SIG-M5 (cell line): ENCODE measurements around the gene TEX14.
"Not testable (repeated sequence)": the region's sequence is repeated elsewhere in the genome, so short reads cannot be mapped to it uniquely, and the experiment has no call there.

ENCODE experiments used
- DNase-seq: peaks from one replicate; lab custom pipeline; 2025; lab: John Stamatoyannopoulos, UW

TEX14 gene

DNA sequence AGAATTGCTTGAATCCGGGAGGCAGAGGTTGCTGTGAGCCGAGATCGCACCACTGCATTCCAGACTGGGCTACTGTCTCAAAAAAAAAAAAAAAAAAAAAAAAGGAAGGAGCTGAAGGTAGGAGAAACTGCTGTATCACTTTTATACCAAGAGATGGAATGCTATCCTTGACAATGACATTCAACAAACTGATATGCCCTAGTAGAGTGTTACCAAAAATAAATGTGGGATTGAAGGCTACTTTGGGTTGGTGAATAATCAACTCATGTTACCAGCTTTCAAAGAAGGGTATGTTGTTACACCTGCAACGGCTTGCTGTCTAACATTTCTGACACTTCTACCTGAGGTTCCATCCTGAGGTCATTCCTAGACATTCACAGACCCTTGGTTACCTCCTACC lies 84.9 kb downstream of the TEX14 start:
- DNase-seq: no peak

DNA sequence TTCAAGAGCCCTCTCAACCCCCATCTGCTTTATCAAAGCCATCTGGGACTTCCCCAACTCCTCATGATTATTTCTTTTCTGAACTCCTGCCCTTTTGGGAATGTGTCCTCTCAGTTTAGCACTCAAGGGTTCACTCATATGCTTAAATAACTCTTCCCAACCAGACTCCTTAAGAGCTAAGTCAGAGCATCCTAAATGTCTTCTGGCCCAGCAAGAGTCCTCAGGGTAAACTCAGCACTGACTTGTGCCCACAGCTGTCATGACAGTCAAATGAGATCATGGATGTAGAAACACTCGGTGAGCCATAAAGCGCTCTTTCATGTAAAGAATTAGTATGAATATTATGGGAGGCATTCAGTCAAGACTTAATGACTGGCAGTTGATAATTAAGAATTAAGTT lies 85.9 kb downstream of the TEX14 start:
- DNase-seq: no peak

DNA sequence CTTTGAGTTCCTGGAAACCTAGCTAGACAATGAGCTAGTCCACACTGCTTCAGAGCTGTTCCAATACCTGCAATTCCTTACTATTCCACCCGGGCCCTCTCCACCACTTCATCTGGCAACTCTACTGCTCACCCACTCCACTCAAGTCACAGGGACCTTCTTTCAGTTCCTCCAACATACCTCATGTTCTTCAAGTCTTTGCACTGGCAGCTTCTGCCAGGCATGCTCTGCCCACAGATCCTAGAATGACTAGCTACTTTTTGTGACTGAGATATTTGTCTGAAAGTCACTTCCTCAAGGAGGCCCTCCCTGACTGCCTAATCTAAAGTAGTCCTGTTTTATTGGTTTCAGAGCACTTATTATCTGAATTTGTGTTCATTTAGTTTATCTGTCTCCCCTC lies 86.4 kb downstream of the TEX14 start:
- no peak for DNase-seq

DNA sequence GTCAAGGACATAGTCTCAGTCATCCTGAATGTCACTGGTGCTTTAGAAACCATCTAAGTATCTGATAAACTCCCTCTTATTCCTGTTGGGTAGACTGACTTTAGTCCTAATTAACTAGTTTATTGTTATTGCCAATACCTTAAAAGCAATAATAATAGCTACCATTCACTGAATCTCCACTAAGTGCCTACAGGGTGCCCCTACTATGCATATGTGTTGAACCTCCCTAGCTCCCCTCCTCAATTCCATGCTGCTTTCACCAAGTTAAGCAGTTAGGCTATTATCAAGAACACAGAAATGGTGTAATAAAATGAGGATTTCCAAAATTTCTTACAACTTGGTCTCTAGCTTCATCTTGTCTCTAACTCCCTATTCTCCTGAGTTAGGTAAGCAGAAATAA lies 89.9 kb downstream of the TEX14 start:
- no peak for DNase-seq

DNA sequence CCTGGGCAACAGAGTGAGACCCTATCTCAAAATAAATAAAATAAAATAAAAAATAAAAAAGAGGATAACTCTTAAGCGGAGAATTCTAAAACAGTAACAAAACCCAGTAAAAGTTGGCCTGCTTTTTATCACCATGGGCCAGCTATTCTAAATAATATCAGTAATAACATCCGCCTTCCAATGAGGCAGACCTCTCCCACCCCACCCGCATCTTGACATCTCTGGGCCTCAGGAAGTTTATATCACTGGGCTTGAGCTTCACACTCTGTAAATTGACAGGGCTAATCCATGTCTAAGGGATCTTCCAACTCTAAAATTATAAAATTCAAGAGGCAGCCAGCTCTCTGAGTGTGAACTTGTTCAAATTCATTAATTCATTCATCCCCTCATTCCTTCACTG lies 94.5 kb downstream of the TEX14 start:
- DNase-seq: no peak

DNA sequence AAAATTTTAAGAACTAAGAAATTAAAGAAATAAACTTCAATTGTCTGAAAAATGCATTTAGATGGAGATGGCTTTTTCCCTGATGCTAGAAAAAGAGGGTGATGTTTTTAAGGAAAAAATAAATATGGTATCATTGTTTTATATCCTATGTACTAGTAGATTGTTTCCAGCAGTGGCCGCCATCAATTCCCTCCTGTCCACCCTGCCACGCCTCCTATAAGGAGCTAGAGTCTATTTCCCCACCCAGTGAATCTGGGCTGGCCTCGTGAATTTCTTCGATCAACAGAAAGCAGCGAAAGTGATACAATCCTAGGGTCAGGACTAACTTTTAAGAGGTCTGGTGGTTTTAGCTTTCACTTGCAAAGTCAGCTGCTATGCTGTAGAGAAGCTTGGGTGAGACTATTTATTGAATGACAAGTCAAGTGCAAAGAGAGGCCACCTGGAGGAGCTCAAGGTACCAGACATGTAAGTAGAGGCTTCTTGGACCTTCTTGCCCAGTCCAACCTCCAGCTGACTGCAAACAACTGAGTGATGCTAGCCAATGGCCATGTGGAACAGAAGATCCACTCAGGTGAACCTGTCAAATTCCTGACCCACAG lies 96.6 kb downstream of the TEX14 start:
- DNase-seq: no peak

DNA sequence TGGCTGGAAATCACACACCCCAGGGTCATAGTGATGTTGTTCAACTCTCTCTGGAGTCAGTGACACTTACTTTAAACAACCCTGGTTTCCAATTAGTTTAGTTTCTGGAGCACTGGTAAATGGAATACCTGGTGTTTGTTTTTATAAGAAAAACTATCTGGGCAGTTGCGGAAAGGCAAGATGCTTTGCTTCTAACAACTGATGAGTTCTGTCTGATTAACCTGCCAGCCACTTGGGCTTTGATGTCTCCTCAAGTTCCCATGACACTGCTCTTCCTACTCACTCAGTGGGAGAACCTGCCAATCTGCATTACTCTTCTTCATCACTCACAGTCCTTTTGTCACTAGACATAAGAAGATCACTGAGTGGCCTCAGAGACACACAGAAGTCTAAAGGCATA lies 98.7 kb downstream of the TEX14 start:
- no peak for DNase-seq

DNA sequence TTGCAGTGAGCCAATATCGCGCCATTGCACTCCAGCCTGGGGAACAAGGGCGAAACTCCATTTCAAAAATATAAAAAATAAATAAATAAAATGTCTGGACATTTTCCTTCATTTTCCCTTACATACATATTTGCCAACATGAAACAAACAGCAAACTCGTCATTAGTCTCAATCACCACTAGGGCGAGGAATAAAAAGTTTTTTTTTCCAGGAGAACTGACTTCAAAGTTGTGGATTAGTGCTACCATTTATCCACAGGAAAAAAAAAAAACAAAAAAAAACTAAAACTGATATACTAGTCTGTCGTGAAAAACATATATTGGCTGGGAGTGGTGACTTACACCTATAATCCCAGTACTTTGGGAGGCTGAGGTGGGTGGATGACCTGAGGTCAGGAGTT lies 100.4 kb downstream of the TEX14 start:
- no peak for DNase-seq

DNA sequence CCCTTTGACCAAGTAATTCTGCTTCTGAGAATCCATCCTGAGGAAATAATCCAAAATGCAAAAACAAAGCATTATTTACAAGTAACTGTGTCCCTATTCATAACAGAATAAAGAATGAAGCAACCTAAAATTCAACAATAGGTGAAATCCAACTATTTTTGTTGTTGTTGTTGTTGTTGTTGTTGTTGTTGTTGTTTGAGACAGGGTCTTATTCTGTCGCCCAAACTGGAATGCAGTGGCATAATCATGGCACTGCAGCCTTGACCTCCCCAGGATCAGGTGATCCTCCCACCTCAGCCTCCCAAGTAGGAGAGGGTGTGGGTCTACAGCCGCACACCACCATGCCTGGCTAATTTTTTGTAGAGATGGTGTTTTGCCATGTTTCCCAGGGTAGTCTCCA lies 101.5 kb downstream of the TEX14 start:
- DNase-seq: no peak

DNA sequence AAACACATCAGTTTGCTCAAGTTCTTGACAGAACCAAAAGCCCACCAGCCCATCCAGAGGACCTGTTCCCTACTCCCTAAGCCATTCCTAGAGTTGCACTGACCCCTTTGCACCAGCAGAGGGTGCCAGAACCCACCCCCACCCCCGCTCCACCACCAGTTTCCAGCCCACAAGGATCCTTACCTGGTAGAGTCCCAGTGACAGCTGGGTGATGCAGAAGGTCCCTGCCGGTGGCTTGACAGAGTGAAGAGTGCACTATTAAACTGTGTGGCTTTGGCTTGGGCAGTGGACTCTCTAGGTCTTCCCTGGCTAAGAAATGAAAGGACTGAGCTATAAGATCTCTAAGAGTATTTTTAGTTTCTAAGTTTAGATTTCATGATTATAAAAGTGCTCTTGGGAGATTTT lies 104.1 kb downstream of the TEX14 start:
- no peak for DNase-seq

DNA sequence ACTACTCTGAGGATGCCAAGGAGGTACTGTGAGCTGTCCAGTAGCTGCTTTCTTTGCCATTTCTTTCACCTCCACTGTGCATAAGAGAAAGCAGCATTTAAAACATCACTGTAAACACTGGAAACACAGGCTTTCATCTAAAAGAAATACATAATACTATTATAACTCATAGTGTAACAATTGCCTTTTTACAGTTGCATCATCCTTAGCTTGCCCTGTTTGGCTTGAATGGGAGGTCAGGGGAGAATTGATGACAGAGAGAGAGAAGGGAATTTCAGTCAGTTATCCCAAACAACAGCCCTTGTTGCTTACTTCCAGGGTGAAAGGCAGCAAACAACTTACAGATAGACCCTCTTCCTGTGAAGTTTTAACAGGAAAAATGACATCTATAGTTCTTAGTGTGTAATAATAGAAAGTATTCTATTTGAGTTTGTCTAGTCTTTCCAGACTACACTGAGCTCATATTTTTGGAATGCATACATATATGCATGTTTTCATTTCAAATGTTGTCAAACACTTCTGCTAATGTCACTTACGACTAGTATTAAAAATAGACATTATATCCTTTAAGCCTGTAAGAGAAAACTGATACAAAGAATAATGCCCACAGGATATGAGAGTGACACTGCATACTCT lies 105.7 kb downstream of the TEX14 start:
- no peak for DNase-seq

DNA sequence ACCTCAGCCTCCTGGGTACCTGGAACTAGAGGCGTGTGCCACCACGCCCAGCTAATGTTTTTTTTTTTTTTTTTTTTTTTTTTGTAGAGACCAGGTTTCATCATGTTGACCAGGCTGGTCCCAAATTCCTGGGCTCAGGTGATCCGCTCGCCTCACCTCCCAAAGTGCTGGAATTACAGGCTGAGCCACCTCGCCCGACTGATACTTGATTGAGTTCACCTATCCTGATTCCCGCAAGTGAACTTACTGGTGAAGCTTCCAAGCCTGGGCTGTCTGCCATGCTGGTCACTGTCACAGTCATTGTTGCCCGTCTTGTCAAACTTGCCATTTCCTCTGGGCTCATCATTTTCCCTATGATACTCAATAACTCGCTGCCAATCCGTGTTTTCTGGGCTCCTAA lies 106.3 kb downstream of the TEX14 start:
- no peak for DNase-seq

DNA sequence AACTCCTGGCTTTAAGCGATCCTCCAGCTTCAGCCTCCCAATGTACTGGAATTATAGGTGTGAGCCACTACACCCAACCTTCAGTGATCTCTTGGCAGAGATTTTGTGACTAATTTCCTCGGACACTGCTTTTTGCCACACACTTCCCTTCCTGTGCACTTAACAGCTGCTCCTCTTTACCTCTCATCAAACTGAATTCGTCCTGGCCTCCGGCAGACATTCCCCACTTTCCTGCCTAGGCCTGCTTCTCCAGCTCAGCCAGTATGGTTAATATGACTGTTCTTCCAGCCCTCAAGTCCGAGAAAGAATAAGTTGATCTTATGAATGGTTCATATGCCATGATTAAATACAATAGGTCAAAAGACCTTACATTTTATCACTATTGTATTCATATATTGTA lies 108.4 kb downstream of the TEX14 start:
- DNase-seq: no peak

DNA sequence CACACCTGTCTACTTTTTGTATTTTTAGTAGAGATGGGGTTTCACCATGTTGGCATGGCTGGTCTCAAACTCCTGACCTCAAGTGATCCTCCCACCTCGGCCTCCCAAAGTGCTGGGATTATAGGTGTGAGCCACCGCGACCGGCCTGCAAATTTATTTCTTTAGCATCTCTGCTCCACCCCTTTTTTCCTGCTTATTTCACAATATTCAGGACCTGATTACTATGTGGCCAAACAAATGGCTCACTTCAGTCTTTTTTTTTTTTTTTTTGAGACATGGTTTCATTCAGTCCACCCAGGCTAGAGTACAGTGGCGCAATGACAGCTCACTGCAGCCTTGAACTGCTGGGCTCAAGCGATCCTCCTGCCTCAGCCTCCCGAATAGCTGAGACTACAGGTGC lies 109.1 kb downstream of the TEX14 start:
- not testable (repeated sequence) for DNase-seq

DNA sequence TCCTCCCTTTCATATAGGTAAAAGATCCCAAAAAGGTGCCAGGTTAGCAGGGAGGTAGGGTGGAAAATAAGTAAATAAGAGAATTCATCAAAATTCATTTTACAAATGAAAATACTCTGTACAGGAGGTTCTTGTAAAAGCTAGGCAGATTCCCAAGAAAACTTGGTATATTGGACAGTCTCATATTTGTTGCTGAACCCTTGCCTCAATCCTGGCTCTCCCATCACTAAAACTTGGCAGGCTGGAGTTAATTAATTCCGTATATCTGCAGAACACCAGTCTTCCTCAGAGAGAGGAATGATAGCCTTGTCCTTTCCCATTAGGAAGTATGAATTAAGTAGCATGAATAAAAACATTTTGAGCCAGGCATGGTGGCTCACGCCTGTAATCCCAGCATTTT lies 111.2 kb downstream of the TEX14 start:
- no peak for DNase-seq

DNA sequence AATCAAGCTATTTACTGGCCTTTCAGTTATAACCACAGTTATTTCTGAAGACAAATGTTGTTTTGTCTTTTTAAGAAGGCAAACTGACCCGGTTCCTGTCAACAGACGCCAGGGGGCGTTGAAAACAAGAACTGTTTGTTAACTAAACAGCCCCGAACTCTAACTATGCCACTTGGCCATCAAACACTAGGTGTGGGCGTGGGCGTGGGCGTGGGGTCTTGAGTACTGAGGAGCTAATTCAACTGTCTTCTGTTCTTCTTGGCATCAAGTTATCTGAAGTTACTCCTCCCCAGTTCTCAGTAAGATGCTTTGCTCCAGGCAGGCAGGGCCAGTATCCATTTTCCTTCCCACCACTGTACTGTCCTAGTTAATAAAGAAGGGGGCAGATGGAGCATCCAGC lies 114.1 kb downstream of the TEX14 start:
- no peak for DNase-seq

DNA sequence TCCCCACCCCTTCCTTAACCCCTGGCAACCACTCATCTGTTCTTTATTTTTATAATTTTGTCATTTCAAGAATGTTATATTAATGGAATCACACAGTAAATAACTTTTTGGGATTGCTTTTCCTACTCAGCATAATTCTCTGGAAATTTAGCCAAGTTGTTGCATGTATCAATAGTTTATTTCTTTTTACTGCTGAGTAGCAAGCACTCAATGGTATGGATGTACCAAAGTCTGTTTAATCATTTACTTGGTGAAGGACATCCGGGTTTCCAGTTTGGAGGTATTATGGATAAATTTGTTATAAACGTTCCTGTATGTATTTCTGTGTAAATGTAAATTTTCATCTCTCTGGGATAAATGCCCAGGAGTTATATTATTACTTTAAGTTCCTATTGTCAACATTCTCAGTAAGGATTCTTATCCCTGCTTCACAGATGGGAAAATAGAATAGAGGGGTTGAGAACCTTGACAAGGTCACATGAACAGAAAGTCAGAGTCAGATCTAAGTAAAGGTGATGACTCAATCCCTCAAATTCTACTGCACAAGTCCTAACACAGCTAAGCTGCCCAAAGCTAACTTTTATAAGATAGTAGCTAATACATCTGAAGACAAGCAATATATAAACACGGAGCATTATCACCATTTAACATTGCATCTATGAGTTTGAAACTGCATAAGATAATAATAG lies 115.0 kb downstream of the TEX14 start:
- no peak for DNase-seq

DNA sequence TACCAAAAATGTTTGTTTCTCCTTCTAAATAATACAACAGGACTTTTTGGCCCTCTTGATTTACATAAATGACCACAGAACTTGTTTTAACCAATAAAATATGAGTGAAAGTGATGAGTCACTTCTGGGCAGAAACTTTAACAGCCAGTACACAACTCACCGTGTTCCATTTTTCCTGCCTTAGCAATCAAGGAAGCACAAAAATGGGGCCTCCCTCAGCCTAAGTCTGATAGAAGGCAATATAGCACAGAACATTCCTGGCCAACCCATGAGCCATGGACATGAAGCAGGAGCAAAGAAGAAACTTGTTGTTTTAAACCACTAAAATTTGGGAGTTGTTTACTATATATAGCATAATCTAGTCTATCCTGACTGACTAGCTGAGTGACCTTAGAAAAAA lies 116.3 kb downstream of the TEX14 start:
- DNase-seq: no peak

DNA sequence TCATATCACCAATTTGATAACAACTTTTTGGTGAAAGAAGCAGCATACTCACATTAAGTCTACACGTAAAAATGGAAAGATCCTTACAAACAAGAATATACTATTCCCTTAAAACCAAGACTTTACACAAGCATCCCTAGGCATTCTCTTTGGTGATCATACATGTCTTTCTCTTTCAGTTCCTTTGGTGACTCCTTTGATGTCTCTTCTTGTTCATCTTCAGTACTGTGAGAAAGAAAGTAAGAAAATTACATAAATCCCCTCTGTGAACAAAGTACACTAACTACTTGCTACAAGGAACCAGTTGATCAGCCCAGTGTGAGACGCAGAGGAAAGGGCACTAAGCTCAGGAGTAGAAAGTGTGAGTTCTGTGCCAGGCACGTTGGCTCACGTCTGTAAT lies 117.8 kb downstream of the TEX14 start:
- DNase-seq: no peak

DNA sequence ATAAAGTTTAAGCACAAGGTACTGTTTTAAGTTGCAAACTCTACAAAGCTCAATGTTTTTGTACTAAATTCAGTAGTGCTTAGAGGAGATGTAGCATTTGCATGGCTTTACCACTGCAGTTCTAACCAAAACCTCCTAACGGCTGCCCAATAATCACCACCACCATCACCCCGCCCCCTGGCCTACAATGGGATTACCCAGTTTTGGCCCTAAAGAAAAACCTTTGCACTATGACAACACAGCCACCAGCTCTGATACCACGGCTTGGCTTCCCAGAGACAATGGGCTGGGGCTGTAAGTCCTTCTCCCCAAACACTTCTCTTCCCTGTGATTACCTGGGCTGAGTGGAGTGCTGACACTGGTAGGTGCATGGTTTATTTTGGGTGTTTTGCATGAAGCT lies 119.0 kb downstream of the TEX14 start:
- no peak for DNase-seq

DNA sequence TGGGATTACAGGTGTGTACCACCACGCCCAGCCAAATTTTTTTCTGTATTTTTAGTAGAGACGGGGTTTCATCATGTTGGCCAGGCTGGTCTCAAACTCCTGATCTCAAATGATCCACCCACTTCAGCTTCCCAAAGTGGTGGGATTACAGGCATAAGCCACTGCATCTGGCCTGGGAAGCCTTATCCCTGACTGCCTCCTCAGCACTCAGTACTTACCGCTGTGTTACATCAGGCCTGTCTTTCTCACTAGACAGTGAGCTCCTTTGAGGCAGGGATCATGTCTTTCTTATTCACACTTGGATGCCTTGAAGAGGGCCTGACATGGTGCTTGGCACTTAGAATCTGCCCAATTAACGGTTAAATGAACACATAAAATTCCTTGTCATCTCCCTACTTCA lies 121.1 kb downstream of the TEX14 start:
- no peak for DNase-seq

DNA sequence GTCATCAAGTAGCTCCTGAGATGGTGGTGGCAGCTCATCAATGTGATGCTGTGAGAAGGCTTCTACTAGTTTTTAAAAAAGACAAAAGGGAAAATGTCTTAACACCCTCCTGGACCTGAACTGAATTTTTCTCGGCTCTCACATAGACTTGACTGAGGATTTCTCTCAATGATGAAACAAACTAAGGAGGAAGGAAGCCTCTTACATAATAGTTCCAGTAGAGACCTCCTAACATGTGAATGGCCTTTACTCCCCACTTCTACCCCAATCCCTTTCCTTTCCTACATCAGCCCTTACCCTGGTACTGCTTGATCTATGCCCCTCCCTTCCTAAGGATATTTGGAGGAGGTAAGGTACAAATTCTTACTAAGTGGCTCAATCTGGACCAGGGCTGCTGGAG lies 122.6 kb downstream of the TEX14 start:
- peak; percentile 46 for DNase-seq

DNA sequence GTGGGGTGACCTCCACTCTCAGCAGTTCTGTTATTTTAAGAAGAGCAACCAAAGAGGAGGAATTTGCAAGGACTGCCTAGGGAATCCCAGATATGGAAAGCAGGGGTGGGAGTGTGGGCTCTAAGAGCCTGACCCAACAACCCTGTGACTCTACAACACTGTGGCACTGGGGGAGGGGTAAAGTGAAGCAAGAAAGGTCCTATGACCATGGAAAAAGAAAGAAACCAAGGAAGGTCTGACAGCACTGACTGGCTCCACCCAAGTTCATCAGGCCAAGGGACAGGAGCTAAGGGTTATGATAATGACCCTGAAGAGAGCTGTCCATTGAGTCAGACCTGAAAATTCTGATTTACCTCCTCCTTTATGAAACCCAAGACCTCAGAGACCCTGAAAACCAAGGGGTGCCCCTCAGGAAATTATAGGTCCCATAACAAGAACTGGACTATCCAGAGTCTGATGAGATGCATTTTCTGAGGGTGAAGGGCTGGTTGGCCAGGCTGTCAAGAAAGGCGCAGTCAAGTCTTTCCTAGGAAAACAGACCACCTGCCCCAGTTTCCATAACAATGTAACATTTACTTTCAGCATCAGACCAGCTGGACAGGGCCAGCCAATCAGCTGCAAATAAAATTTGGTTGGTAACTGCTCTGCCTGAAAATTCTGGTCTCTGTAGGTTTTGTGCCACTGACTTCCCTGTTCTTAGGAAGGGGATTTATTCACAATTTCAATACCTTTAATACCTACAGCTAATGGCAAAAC lies 123.6 kb downstream of the TEX14 start:
- no peak for DNase-seq
